PC-9 (cell line): ENCODE results near the gene KRT39.

Source experiments
- EZH2 ChIP-seq: fragments of 200-600 bp; sonication (generic); IDR thresholded peaks from 2 replicates; pipeline ENCODE4 v1.8.0; 2017; ENCODE audit warnings: antibody characterized with exemption, low read depth
- TF ChIP-seq, protein P1 (sequence below): fragments of 200-600 bp; sonication (generic); conservative IDR thresholded peaks from 2 replicates; pipeline ENCODE4 v1.6.1; 2017; ENCODE audit warnings: mixed run types, antibody characterized with exemption, mild to moderate bottlenecking, moderate library complexity

DNA sequence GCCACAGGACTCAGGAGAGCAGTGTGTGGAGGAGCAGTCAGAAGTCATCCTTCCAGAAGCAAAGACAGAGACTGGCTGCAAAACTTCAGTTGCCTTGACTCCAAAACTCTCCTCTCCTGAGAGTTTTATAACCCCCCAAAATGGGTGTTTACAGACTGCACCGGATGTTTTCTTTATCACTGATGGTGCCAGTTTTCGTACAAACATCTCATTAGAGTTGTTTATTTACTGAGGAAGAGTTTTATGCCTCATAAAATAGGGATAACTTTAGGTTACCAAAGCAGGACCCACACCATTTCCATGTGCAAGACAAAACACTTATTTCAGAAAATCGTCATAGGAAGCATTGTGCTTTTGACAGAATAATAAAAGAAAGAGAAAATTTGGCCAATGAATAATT lies 17.5 kb upstream of the KRT39 start, which contains the start of gene KRT40:
- TF ChIP-seq, protein P1, sequence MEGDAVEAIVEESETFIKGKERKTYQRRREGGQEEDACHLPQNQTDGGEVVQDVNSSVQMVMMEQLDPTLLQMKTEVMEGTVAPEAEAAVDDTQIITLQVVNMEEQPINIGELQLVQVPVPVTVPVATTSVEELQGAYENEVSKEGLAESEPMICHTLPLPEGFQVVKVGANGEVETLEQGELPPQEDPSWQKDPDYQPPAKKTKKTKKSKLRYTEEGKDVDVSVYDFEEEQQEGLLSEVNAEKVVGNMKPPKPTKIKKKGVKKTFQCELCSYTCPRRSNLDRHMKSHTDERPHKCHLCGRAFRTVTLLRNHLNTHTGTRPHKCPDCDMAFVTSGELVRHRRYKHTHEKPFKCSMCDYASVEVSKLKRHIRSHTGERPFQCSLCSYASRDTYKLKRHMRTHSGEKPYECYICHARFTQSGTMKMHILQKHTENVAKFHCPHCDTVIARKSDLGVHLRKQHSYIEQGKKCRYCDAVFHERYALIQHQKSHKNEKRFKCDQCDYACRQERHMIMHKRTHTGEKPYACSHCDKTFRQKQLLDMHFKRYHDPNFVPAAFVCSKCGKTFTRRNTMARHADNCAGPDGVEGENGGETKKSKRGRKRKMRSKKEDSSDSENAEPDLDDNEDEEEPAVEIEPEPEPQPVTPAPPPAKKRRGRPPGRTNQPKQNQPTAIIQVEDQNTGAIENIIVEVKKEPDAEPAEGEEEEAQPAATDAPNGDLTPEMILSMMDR, result no peak
- no peak for TF ChIP-seq EZH2
